GM21381 (cell line): Measurements from ENCODE around the gene MRTFA.
"Not testable (repeated sequence)": the region's sequence is repeated elsewhere in the genome, so short reads cannot be mapped to it uniquely, and the experiment has no call there.

Source experiments
- ATAC-seq: cut with Tn5 transposase; IDR thresholded peaks from one replicate; pipeline ENCODE4 v1.9.1; 2021; ENCODE audit warnings: mild to moderate bottlenecking, moderate library complexity; ENCODE audit not compliant: unreplicated experiment

Gene MRTFA

GRCh38 chr22:40560994-40561515 lies 75.5 kb downstream of the MRTFA start:
- no peak for ATAC-seq

GRCh38 chr22:40560551-40560950 lies 76.0 kb downstream of the MRTFA start:
- no peak for ATAC-seq

- no peak for ATAC-seq
Observed at GRCh38 chr22:40557972-40558371, 78.5 kb downstream of the MRTFA start.

- no peak for ATAC-seq
Observed at GRCh38 chr22:40556641-40557040, 79.9 kb downstream of the MRTFA start.

GRCh38 chr22:40554023-40554422 lies 82.5 kb downstream of the MRTFA start:
- not testable (repeated sequence) for ATAC-seq

- ATAC-seq = no peak
Observed at GRCh38 chr22:40553014-40553554, 83.4 kb downstream of the MRTFA start.

- no peak for ATAC-seq
Observed at GRCh38 chr22:40552070-40552469, 84.4 kb downstream of the MRTFA start.

- ATAC-seq = no peak
Observed at GRCh38 chr22:40547729-40548143, 88.8 kb downstream of the MRTFA start.

- no peak for ATAC-seq
Observed at GRCh38 chr22:40544758-40545157, 91.8 kb downstream of the MRTFA start.

GRCh38 chr22:40542821-40543540 lies 93.5 kb downstream of the MRTFA start:
- no peak for ATAC-seq

- no peak for ATAC-seq
Observed at GRCh38 chr22:40541300-40541699, 95.2 kb downstream of the MRTFA start.

GRCh38 chr22:40540265-40540664 lies 96.3 kb downstream of the MRTFA start:
- ATAC-seq = no peak

- ATAC-seq = not testable (repeated sequence)
Observed at GRCh38 chr22:40536149-40536548, 100.4 kb downstream of the MRTFA start.

GRCh38 chr22:40535642-40536041 lies 100.9 kb downstream of the MRTFA start:
- ATAC-seq = no peak

GRCh38 chr22:40535189-40535512 lies 101.4 kb downstream of the MRTFA start:
- ATAC-seq = no peak

GRCh38 chr22:40534379-40535188 lies 101.9 kb downstream of the MRTFA start:
- ATAC-seq = no peak

- peak; percentile 56 for ATAC-seq
Observed at GRCh38 chr22:40533712-40534378, 102.7 kb downstream of the MRTFA start.

GRCh38 chr22:40531951-40532900 lies 104.3 kb downstream of the MRTFA start:
- ATAC-seq = no peak

- not testable (repeated sequence) for ATAC-seq
Observed at GRCh38 chr22:40530391-40530790, 106.1 kb downstream of the MRTFA start.

- no peak for ATAC-seq
Observed at GRCh38 chr22:40529821-40530220, 106.7 kb downstream of the MRTFA start.
